Stimulated activated CD4-positive, alpha-beta T cell treated with anti-CD3 and anti-CD28 coated beads, TNF-alpha, amount 100 ng/mL, for 4 hours (primary cell): ENCODE results near the gene NPPB.

Experiments
- DNase-seq, 3 experiments: peaks; one replicate each; pipeline ENCODE4 v3.0.0-alpha.2; 2020; ENCODE audit warnings: low read depth in 3 of 3

NPPB gene

GRCh38 chr1:11857164-11857851 is 1.4 kb downstream of the NPPB start:
- no peak for DNase-seq

GRCh38 chr1:11856698-11857097 is 2.0 kb downstream of the NPPB start:
- DNase-seq, result no peak

GRCh38 chr1:11855430-11855829 is 3.3 kb downstream of the NPPB start:
- no peak for DNase-seq

- no peak for DNase-seq
Observed at GRCh38 chr1:11854519-11854918, 4.2 kb downstream of the NPPB start.

- no peak for DNase-seq
Observed at GRCh38 chr1:11851180-11851579, 7.6 kb downstream of the NPPB start.

- DNase-seq, result no peak
Observed at GRCh38 chr1:11850156-11850555, 8.6 kb downstream of the NPPB start.

GRCh38 chr1:11848373-11848700 is 10.4 kb downstream of the NPPB start:
- no peak for DNase-seq

- no peak for DNase-seq
Observed at GRCh38 chr1:11847667-11848372, 10.9 kb downstream of the NPPB start, which contains the start of gene NPPA. NPPA (minus strand) TSS chr1:11847783; CDS start chr1:11847684, 99 bp downstream.

GRCh38 chr1:11845641-11846335 is 13.0 kb downstream of the NPPB start:
- DNase-seq, result no peak

GRCh38 chr1:11842154-11843041 is 16.3 kb downstream of the NPPB start:
- no peak for DNase-seq

DNA sequence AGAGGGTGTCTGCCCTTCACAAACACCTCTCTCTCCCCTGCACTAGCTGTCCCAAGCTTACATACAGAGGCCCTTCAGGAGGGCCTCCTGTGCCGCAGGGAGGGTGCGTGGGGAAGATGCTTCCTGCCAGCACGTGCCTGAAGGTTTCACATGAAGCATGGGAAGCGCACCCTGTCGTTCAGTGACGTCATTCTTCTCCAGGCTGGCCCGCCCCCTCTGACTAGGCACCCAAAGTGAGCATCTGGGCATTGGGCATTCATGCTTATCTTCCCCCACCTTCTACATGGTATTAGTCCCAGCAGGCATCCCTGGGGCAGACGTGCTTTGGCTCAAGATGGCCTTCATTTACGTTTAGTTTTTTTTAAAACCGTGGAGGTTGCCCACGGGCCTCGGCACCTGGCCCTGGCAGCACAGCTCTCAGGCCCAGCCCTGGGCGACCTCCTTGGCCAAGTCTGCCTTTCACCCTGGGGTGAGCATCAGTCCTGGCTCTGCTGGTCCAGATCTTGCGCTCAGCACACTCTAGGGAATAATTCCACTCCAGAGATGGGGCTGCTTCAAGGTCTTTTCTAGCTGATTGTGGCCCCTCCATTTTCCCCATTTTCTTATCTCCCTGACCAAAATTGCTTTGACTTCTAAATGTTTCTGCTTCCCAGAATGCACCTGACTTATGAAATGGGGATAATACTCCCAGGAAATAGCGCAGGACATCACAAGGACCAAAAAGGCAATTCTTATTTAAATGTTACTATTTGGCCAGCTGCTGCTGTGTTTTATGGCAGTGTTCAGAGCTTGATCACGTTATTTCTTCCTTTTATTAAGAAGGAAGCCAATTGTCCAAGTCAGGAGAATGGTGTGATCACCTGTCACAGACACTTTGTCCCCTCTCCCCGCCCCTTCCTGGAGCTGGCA is 17.2 kb downstream of the NPPB start:
- no peak for DNase-seq

GRCh38 chr1:11839727-11840705 is 18.7 kb downstream of the NPPB start:
- no peak for DNase-seq

DNA sequence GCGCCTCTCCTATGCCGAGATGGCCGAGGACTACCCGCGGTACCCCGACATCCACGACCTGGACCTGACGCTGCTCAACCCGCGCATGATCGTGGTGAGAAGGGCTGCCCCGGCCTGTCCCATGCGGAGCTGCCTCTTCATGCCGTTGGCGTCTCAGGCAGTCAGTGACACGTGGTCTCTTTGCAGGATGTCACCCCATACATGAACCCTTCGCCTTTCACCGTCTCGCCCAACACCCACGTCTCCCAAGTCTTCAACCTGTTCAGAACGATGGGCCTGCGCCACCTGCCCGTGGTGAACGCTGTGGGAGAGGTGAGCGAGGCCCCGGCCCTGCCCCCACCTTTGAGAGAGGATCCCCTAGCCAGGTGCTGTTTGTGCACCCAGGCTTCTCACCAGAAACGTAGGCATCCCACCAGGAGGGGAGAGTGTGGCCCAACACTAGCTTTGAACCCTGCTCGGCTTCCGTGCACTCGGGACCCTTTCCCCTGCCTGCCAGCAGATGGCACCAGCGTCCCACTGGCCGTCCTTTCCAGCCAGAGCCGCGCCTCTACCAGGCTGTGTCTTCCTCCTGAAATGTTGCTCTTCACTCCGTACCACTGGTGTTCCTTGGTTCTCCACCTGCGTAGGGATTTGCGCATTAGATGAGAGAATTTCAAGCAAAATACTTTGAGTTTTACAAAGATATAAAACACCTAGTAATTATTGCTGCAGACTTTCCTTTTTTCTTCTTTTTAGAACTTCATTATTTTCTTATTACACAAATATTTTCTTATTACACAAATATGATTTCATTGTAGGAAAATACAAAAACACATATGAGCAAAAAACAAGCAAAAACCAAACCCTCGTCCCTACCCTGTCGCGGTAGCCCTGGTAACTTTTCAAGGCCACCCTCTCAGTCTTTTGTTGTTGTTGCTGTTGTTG is 20.1 kb downstream of the NPPB start:
- DNase-seq, result peak; percentile 56 to 61 (median 57)

DNA sequence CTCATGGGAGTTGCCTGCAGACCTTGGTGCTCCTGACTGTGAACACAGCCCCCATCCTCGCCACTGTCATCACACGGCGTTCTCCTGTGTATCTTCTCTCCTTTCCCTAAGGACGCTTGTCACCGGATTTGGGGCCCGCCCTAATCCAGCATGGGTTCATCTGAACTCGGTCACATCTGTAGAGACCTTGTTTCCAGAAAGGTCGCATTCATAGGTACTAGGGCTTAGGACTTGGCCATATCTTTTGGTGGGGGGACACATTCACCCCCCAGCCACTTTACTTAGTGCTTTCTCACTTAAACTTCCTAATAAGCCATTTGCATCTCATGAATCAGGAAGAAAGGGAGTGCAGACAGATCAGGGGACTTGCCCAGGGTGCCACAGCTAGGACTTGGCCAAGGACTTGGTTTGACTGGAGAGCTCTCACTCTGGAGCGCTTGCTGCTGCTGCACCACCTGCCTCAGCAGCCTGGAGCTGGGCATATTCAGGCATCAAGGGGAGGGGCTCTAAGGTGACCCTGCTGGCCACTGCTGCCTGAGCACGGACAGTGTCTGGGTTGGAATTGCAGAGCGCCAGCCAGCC is 20.9 kb downstream of the NPPB start:
- DNase-seq, result no peak

GRCh38 chr1:11836955-11837766 is 21.6 kb downstream of the NPPB start:
- DNase-seq, result no peak

GRCh38 chr1:11835441-11836225 is 23.1 kb downstream of the NPPB start:
- no peak for DNase-seq
